Transverse colon (tissue), 4 donors: ENCODE results near the gene PLPPR3. TPM values are rescaled to one million over a fixed set of nuclear protein-coding genes. Genes with fewer than 3 reads are reported as not detected.

ENCODE experiments used
- DNase-seq: peaks from one replicate; pipeline ENCODE4 v3.0.0-alpha.2; 2019
- H3K27ac ChIP-seq, 4 donors: fragments of 200-600 bp; sonication (generic); 2 replicates each; pipeline ENCODE4 v1.5.1; 2016 to 2018; ENCODE audit warnings: inconsistent platforms in 4 of 4
- H3K27me3 ChIP-seq: fragments of 200-600 bp; sonication (generic); 2 replicates; pipeline ENCODE4 v1.5.1; 2017; ENCODE audit warnings: inconsistent platforms
- H3K36me3 ChIP-seq, 4 donors: fragments of 200-600 bp; sonication (generic); 2 replicates each; pipeline ENCODE4 v1.5.1; 2017 to 2019; ENCODE audit warnings: inconsistent platforms in 4 of 4
- H3K4me1 ChIP-seq, 4 donors: fragments of 200-600 bp; sonication (generic); 2 replicates each; pipeline ENCODE4 v1.5.1; 2017 to 2020; ENCODE audit warnings: inconsistent platforms in 4 of 4
- H3K4me3 ChIP-seq, 4 donors: fragments of 200-600 bp; sonication (generic); 1 replicate in 1 of 4; 2 replicates in 3 of 4; pipeline versions ENCODE4 v1.5.1 to v1.6.1; 2017 to 2019; ENCODE audit warnings: inconsistent platforms in 4 of 4
- H3K9me3 ChIP-seq, 2 donors: fragments of 200-600 bp; sonication (generic); 2 replicates each; pipeline ENCODE4 v1.5.1; 2017 to 2019; ENCODE audit warnings: inconsistent platforms in 2 of 2
- EP300 ChIP-seq: sonication (generic); formaldehyde crosslinking; IDR thresholded peaks from one replicate; pipeline ENCODE4 v1.6.1; 2017; ENCODE audit warnings: antibody characterized with exemption, low read depth
- POLR2A ChIP-seq: fragments of 450-650 bp; IDR thresholded peaks from one replicate; pipeline ENCODE4 v1.6.1; 2016; ENCODE audit warnings: antibody characterized with exemption, mild to moderate bottlenecking, moderate library complexity
- POLR2AphosphoS5 ChIP-seq, 3 donors: sonication (generic); formaldehyde crosslinking; IDR thresholded peaks; one replicate each; pipeline ENCODE4 v1.6.1; 2016; ENCODE audit warnings: antibody characterized with exemption in 3 of 3
- WGBS, 2 donors: methylation state at CpG; one replicate each; pipeline ENCODE4 v1.1.5; 2018; ENCODE audit warnings: low coverage in 1 of 2; 5-methylcytosine and 5-hydroxymethylcytosine counted together
- in situ Hi-C, 4 donors: fragments of 200-750 bp; cut with MboI; loops; one replicate each; pipeline versions ENCODE4 v1.15.0 to v1.15.1; 2017; ENCODE audit warnings: low sequenced_read_pairs in 3 of 4, low pct_ligation_motif_present in 1 of 4, low pct_unique_long_range_greater_than_20kb in 1 of 4
- intact Hi-C: fragments of 100-400 bp; cut with DNase I; formaldehyde crosslinking; loops from one replicate; pipeline ENCODE4 v1.15.1; 2023; ENCODE audit warnings: low total_unique reads
- total RNA-seq, 4 donors: library from RNA; depleted of rRNA; stranded (reverse); fragments of >200 nt; gene quantifications; one replicate each; pipeline ENCODE4 v1.1.0, GENCODE V29; 2016
- TF ChIP-seq, protein P1 (sequence below), 5 experiments: fragments of 200-600 bp in 3 of 5; fragments of 450-650 bp in 2 of 5; sonication (generic) in 3 of 5; IDR thresholded peaks; 1 replicate in 2 of 5; 2 replicates in 3 of 5; pipeline ENCODE4 v1.5.1; 2016 to 2017; ENCODE audit warnings: antibody characterized with exemption in 5 of 5, inconsistent platforms in 3 of 5, mild to moderate bottlenecking in 2 of 5, moderate library complexity in 1 of 5

Gene PLPPR3
- total RNA-seq, 4 donors from 2014 or later = not detected

DNA sequence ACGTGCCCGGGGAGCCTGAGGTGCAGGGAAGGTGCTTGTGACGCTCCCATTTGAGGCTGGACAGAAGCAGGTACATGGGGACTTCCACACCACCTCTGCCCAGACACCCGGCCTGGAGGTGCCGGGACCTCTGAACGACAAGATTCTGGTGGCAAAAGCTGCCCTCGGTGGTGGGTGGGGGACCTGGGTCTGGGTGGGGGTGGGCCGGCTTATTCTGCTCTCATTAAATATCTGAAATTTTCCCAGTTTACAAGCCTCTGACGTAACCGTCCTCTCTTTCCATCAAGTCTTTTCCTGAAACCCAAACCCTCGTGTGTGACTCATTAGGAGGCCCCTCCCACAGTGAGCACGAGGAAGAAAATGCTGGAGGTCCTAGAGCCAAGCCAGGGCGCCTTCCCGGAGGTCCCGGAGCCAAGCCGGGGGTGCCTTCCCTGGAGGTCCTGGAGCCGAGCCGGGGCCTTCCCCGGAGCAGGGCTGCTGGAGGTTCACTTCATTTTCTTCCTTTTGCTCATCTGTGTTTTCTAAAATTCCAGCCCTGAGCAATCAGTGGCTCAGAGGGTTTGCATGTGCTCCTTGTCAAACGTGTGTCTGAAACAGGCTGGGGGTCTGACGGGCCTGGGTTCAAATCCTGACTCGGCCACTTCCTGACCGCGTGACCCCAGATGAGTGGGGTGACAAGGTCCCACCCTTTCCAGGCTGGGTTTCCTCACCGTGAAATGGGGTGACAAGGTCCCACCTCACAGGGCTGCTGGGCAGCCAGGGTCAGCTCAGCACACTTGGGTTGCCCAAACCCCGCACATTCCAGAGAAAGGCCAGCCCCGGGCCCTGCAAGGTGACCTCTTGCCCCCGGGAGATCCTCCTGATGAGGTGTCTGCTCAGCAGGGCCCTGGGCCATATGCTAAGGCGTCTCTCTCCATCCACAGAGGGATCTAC lies 47.8 kb upstream of the PLPPR3 start:
- intact Hi-C loops (no loop called here), in situ Hi-C loops (loop anchor here in 1 of 4 donors (25.0 kb wide), 1 partner anchor 118 kb away; the partner anchor contains the start of gene WDR18)
- DNase-seq = peak; percentile 65
- H3K27ac ChIP-seq = peak overlapping the region; percentile 66 to 89 (median 78)
- peaks cover 12 to 25% (median 18%) of the 10 kb centered on the region in 4 donors for H3K4me1 ChIP-seq
- 70% methylated on average over 29 of the region's 29 CpGs; no CpG with 5 or more reads in 1 of the 2 donors for WGBS, 2 donors
- H3K27me3 ChIP-seq = no peaks in the 10 kb centered on the region
- H3K9me3 ChIP-seq = no peaks in the 10 kb centered on the region
- peaks cover 0 to 5% (median 0%) of the 10 kb centered on the region in 4 donors for H3K36me3 ChIP-seq
- no peak overlapping the region for H3K4me3 ChIP-seq
- TF ChIP-seq POLR2A (no peak), POLR2AphosphoS5 (IDR thresholded peaks at IDR 0.05) (peak in 1 of 3 donors; percentile 9)

DNA sequence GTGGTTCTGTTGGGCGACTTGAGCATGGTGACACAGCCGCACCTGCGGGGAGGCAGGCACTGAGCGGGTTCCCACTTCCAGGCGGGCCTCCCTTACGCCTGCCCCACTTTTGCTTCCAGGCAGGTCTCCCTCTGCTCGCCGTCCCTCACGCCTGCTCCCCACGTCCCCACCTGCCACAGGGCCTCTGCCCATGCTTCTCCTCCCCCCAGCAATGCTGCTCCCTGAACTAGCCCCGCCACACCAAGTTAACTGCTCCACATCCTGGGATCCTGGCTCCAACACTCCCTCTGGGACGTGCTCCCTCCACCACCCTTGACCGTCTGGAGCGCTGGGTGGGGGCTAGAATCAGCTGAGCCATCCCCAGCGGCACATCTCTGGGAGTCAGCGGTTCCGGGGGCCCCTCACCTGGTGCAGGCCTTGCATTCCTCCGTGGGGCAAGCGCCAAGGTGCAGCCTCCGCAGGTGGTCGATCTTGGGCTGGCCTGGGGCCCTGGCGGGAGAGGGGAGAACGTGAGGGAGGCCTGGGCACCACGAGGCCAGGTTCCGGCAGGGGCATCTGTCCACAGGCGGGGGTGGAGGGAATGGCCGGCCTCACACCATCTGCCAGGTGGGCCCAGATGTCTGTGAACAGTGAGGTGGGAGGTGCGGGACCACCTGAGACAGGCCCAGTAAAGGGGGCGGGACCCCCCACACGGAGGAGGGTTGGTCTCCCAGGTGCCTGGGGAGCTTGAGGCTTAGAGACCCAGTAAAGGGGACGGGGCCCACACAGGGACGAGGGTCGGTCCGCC lies 46.9 kb upstream of the PLPPR3 start:
- H3K36me3 ChIP-seq = peaks cover 0 to 5% (median 0%) of the 10 kb centered on the region in 4 donors
- peaks cover 13 to 28% (median 21%) of the 10 kb centered on the region in 4 donors for H3K4me1 ChIP-seq
- TF ChIP-seq POLR2A = no peak
- no peak for TF ChIP-seq POLR2AphosphoS5 (IDR thresholded peaks at IDR 0.05)
- no peak for TF ChIP-seq EP300
- TF ChIP-seq, protein P1, sequence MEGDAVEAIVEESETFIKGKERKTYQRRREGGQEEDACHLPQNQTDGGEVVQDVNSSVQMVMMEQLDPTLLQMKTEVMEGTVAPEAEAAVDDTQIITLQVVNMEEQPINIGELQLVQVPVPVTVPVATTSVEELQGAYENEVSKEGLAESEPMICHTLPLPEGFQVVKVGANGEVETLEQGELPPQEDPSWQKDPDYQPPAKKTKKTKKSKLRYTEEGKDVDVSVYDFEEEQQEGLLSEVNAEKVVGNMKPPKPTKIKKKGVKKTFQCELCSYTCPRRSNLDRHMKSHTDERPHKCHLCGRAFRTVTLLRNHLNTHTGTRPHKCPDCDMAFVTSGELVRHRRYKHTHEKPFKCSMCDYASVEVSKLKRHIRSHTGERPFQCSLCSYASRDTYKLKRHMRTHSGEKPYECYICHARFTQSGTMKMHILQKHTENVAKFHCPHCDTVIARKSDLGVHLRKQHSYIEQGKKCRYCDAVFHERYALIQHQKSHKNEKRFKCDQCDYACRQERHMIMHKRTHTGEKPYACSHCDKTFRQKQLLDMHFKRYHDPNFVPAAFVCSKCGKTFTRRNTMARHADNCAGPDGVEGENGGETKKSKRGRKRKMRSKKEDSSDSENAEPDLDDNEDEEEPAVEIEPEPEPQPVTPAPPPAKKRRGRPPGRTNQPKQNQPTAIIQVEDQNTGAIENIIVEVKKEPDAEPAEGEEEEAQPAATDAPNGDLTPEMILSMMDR (IDR thresholded peaks at IDR 0.05) = no peak
- intact Hi-C loops (no loop called here), in situ Hi-C loops (loop anchor here in 1 of 4 donors (25.0 kb wide), 1 partner anchor 119 kb away; the partner anchor contains the start of gene WDR18)
- H3K9me3 ChIP-seq = no peaks in the 10 kb centered on the region
- peak overlapping the region; percentile 66 to 89 (median 78) for H3K27ac ChIP-seq
- no peak overlapping the region for H3K4me3 ChIP-seq
- 80 to 93% methylated on average over 1 to 34 of the region's 34 CpGs for WGBS, 2 donors
- no peak for DNase-seq
- H3K27me3 ChIP-seq = no peaks in the 10 kb centered on the region

DNA sequence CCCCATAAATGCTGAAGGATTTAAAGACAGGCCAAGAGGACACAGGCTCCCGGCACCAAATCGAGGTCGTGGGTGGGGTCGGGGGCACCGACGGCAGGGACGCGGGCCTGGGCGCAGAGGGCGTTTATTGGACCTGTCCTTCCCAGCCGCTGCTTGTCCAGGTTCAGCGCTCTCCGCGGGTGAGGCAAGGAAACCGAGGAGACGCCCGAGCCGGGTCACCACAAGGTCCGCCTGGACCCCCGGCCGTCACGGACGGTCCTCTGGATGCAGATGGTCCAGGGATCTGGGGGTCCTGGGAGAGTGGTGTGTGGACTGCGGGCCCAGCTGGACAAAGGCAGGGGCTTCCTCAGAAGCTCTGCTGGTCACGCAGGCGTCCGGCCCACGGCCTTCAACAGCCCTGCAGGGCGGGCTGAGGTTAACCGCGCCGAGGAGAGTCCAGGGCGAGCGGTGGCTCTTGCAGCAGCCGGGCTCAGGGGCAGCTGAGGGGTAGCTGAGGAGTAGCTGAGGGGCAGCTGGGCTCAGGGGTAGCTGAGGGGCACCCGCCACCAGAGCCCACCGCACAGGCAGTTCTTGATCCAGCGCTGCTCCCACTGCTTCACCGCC lies 46.2 kb upstream of the PLPPR3 start:
- TF ChIP-seq POLR2A (no peak), POLR2AphosphoS5 (IDR thresholded peaks at IDR 0.05) (no peak), EP300 (no peak)
- TF ChIP-seq, protein P1 (IDR thresholded peaks at IDR 0.05) = no peak
- Histone ChIP-seq H3K36me3 (peaks cover 0 to 5% (median 0%) of the 10 kb centered on the region in 4 donors), H3K4me3 (no peak overlapping the region), H3K27ac (peak overlapping the region in 2 of 4 donors; percentile 66 to 89), H3K27me3 (no peaks in the 10 kb centered on the region), H3K4me1 (peaks cover 18 to 33% (median 25%) of the 10 kb centered on the region in 4 donors), H3K9me3 (no peaks in the 10 kb centered on the region)
- DNase-seq = no peak
- WGBS, 2 donors = 93% methylated on average over 39 of the region's 39 CpGs; no CpG with 5 or more reads in 1 of the 2 donors
- intact Hi-C loops = no loop called here
- in situ Hi-C loops = loop anchor here in 1 of 4 donors (25.0 kb wide), 1 partner anchor 119 kb away; the partner anchor contains the start of gene WDR18

DNA sequence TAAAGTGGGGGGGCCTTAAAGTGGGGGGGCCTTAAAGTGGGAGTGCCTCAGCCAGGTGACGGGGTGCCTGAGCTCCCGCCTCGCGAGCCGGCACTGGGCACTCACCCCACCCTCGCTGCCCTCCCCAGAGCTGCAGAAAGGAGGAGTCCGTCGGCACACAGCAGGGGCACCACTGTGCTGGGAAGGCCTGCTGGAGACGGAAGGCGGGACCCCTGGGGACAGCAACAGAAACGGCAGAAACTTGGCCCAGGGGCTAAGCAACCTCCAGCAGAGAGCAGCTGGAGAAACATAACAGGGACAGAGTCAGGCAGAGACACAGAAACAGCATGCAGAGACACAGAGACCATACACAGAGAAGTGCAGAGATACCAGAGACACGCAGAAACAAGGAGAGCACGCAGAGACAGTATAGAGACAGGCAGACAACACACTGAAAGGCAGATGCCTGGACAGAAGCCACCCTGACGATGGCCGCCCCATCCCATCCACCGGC lies 45.6 kb upstream of the PLPPR3 start:
- TF ChIP-seq EP300 = no peak
- TF ChIP-seq POLR2AphosphoS5 (IDR thresholded peaks at IDR 0.05) = no peak
- TF ChIP-seq, protein P1 (IDR thresholded peaks at IDR 0.05) = no peak
- no peak for TF ChIP-seq POLR2A
- no peak overlapping the region for H3K27ac ChIP-seq
- H3K9me3 ChIP-seq = no peaks in the 10 kb centered on the region
- peaks cover 0 to 5% (median 0%) of the 10 kb centered on the region in 4 donors for H3K36me3 ChIP-seq
- intact Hi-C loops (no loop called here), in situ Hi-C loops (loop anchor here in 1 of 4 donors (25.0 kb wide), 1 partner anchor 120 kb away; the partner anchor contains the start of gene WDR18)
- H3K27me3 ChIP-seq = no peaks in the 10 kb centered on the region
- 83% methylated on average over 16 of the region's 16 CpGs; no CpG with 5 or more reads in 1 of the 2 donors for WGBS, 2 donors
- H3K4me3 ChIP-seq = no peak overlapping the region
- peaks cover 18 to 36% (median 28%) of the 10 kb centered on the region in 4 donors for H3K4me1 ChIP-seq
- DNase-seq = no peak
